GM19467 (cell line): ENCODE data around the gene IER3.
"Not testable (repeated sequence)": the region's sequence is repeated elsewhere in the genome, so short reads cannot be mapped to it uniquely, and the experiment has no call there.

ENCODE experiments used
- ATAC-seq: cut with Tn5 transposase; IDR thresholded peaks from one replicate; pipeline ENCODE4 v1.9.1; 2021; ENCODE audit warnings: mild to moderate bottlenecking, moderate library complexity; ENCODE audit not compliant: unreplicated experiment

IER3 gene

DNA sequence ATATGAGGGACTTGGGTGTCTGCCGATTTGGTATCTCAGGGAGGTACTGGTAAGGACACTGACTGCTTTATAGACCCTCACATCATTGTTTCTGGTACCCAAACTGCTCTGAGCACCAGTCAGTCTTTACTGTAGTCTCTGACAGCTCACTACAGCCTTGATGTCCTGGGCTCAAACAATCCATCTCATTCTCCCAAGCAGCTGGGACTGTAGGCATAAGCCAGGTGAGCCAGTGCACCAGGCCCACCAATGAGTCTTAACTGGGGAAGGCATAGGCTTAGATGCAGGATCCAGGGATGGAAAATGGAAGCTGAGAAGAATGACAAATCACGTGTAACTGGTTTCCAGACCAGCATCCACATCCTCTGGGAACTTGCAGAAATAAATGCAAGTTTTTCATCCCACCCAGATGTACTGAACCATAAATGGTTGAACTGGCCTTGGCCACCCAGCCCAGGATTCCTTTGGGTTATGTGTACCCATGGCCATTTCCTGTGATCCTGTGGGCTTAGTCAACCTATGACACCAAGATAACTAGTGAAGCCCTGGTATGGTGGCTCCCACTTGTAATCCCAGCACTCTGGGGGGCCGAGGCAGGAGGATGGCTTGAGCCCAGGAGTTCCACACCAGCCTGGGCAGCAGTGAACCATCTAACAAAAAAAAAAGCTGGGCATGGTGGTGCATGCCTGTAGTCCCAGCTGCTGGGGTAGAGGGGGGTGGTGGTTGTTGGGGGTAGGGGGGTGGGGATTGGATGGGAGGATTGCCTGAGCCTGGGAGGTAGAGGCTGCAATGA lies 18.4 kb downstream of the IER3 start:
- ATAC-seq, result no peak

GRCh38 chr6:30724906-30725667 lies 19.3 kb downstream of the IER3 start:
- ATAC-seq, result no peak

- not testable (repeated sequence) for ATAC-seq
Measured at GRCh38 chr6:30723843-30724741, 20.3 kb downstream of the IER3 start.

GRCh38 chr6:30723159-30723842 lies 21.0 kb downstream of the IER3 start:
- ATAC-seq, result not testable (repeated sequence)

DNA sequence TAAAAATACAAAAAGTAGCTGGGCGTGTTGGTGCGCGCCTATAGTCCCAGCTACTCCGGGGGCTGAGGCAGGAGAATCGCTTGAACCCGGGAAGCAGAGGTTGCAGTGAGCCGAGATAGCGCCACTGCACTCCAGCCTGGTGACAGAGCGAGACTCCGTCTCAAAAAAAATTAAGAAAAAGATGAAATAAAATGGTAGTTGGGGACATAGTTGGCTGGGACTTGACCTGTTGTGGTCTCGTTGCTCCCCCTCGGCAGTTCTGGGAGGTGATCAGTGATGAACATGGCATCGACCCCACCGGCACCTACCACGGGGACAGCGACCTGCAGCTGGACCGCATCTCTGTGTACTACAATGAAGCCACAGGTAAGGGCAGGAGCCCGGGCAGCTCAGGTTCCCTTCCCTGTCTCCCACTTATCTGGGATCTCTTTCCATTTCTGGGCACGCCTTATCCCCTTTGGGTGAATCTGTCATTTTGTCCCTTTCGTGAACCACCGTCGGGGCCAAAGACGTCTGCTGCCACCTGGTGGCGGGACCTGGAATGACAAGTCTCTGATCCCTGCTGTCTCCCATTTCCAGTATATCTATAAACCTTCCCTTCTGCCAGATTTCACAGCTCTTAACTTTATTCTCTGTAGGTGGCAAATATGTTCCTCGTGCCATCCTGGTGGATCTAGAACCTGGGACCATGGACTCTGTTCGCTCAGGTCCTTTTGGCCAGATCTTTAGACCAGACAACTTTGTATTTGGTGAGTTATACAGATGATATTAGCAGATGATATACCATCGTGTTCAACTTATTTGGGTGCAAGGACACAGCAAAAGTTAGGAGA lies 21.9 kb downstream of the IER3 start:
- ATAC-seq, result no peak

- ATAC-seq, result not testable (repeated sequence)
Measured at GRCh38 chr6:30722025-30722279, 22.4 kb downstream of the IER3 start.

DNA sequence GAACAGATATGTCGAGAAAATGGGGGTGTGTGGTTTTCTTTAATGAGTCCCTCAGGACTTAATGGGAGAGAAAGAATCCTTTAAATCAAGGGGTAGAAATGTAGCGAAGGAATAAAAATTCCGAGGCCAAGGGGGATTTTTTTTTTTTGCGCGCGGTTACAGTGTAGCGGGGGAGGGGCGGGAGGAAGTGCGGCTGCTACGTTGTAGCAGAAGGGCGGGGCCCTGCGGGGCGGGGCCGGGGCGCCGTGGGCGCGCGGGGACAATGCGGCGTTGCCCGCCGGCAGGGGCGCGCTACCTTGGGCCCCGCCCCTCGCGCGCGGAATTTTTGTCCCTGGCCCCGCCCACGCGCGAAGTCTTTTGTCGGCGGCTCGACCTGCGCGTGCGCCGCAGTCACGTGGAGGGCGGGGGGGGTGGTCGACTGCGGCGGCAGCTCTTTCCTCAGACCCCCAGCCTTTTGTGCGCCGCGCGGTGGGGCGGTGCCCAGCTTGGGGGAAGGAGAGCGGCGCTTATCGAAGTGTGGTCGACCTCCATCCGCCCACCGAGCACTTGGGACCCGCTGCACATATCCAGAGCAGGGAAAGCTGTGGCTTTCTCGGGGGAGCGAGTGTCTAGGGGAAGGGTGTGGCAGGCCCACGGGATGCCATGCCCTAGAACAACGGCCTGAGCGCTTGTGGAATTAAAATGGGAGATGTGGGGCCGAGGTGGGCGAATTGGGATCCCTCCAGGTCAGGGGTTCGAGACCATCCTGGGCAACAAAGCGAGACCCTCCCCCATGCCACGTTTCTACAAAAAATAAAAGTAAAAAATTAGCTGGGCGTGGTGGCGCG lies 22.9 kb downstream of the IER3 start:
- ATAC-seq, result peak; percentile 27

DNA sequence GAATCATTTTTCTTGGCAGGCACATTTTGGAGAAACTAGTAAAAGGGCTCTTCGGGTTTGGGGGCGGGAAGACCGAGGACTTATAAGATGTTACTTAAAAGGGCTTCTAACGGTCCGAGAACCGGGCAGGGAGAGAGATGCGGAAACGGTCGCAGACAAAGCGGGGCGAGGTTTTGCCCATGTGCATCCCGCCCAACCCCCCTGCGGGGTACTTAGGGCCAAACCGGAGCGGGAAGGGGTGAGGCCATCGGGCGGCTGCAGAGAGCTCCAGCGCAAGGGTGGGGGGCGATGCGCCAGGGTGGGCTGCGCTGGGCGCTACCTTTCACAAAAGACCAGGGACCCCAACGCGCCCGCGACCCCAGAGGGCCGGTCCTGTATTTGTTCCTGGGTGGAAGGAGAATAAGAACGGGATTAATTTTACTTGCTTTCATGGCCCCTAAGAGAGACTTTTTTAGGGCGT lies 23.6 kb downstream of the IER3 start:
- ATAC-seq, result no peak

DNA sequence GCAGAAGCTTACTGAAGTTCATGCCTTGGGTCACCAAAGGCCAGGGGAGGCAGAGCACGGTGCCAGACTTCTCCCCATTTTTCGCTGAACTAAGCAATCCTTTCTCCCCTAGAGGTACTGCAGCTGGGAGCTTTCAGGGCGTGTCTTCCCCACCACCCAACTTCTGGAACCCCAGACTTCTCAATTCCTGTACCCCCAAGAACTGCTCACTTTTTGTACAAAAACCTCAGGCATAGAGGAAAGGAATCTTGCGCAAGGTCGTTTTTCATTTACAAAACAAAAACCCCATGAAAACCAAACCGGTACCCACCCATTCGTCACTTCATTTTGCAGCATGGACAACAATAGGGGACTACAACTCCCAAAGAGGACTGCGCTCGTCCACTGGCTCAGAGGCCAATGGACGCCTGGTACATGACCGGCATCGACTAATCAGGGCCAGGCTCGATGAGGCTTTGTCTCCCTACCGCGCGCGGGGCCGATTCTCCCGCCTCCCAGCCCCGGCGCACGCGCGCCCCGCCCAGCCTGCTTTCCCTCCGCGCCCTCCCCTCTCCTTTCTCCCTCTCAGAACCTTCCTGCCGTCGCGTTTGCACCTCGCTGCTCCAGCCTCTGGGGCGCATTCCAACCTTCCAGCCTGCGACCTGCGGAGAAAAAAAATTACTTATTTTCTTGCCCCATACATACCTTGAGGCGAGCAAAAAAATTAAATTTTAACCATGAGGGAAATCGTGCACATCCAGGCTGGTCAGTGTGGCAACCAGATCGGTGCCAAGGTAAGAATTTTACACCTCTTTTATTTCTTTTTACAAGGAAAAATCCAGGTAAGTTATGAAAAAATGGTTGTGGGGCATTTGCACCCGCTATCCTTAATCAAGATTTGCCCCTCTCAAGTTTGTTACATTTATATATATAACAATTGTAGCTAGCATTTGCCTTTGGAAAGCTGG lies 24.3 kb downstream of the IER3 start, which contains the start of gene TUBB:
TSS of gene TUBB (plus strand) at position 562 of the 947 bp plus-strand sequence. CDS start at position 717, 155 bp downstream.
- ATAC-seq, result peak; percentile 48

DNA sequence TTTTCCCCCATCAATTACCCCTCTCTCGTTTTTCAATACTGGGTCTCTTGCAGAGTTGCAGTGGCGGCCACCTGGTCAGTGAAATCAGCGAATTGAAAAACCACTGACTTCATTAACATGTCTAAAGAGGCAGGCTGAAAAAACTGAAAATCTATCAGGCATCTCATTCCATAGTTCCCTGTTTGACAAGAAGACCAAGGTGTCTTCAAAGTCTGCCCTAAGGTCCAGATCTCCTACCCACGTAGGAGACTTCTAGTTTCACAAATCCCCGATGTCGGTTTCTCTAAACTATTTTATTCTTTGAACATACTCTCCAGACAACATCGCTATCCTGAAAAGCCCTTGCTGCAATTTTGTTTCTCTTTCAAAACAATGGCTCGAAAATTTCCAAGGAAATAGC lies 25.0 kb downstream of the IER3 start:
- no peak for ATAC-seq

GRCh38 chr6:30717845-30718720 lies 26.3 kb downstream of the IER3 start:
- not testable (repeated sequence) for ATAC-seq

GRCh38 chr6:30717129-30717844 lies 27.1 kb downstream of the IER3 start, which contains the start of gene MDC1:
Gene MDC1, minus strand, starts transcription at chr6:30717281. Its CDS starts 2,106 bp downstream, at chr6:30715175.
- ATAC-seq, result peak; percentile 56

DNA sequence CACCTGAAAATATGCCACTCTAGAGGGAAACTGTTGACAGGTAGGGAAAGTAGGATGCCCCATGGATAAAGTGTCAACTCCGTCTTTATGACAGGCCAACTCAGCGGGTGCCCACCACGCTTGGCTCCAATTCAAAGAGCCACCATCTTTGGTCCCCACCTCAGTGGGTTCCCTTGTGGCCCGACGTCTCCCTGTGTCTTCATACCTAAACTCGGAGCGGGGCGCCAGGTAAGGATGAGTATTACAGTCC lies 27.5 kb downstream of the IER3 start:
- ATAC-seq, result no peak

DNA sequence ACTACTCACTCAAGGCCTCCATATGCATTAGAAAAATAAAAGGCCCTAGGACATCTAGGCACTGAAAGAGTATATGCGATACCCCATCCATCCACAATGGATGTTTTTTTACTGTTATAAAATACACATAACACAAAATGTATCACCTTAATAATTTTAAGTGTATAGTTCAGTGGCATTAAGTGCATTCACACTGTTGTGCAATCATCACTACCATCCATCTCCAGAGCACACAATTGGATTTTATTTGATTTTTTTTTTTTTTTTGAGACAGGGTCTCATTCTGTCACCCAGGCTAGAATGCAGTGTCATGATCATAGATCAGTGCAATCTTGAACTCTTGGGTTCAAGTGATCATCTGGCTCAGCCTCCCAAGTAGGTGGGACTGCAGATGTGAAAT lies 30.1 kb downstream of the IER3 start:
- no peak for ATAC-seq

- no peak for ATAC-seq
Measured at GRCh38 chr6:30712441-30712945, 31.9 kb downstream of the IER3 start.

DNA sequence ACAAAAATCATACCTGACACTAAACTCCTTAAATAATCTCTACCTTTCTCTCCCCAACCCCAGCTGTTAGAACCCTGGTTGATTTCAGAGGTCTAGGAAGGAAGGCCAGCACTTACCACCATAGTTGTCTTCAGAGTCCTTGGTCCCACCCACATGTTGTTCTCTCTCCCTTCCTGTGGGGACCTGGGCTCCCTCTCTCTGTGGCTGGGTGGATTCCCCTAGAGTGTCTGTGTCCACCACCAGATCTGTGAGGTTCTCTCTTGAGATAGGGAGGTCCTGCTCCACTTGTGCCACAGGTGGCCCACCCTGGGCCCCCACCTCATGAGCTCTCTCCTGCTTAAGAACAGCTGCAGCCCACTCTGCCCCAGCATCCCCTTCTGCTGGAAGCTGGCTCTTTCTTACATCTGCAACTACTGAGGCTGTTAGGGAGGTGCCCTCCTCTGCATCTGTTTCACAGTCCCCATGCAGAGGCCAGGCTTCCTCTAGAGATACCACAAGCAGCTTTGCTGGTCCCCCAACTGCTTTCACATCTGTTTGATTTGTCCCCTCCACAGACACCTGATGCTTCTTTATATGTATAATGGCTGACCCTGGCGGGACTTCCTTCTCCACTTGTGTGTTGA lies 32.5 kb downstream of the IER3 start:
- no peak for ATAC-seq
